Measurements from ENCODE around the gene SERINC2.

SERINC2 gene

DNA sequence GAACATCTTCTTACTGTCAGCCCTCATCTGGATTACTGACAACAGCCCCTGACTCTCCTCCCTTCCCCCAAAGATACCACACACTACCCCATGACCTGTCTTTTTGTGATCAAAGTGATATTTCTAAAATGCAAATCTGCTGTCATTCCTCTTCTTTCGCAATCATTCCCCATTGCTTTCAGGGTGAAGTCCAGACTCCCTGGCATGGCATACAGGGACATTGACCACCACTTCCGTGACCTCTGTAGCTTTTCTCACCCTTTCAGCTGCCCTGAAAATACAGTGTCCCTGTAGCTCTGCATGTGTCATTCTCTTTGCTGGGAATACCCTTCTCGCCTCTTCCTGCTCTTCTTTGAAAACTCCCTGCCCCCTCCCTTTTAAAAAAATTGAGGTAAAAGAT lies 4.1 kb downstream of the SERINC2 start:
- no peaks in the 10 kb centered on the region for H3K36me3 ChIP-seq (ENCODE audit: insufficient read depth, low read length)
- H3K9ac ChIP-seq (ENCODE audit: low read depth, low read length) = no peak overlapping the region
- peaks cover 21% of the 10 kb centered on the region; the same call in 1 of the 2 replicates for H3K4me1 ChIP-seq (ENCODE audit: insufficient read depth, low read length)
- 71% methylated on average over 3 of the region's 3 CpGs for WGBS
- H3K9me3 ChIP-seq (ENCODE audit: insufficient read depth, low read depth, low read length) = no peaks in the 10 kb centered on the region
- no peak overlapping the region for H3K4me3 ChIP-seq (ENCODE audit: low read length)
- H3K27me3 ChIP-seq (ENCODE audit: insufficient read depth, low read length) = peaks cover 6% of the 10 kb centered on the region
- no peak overlapping the region for H3K27ac ChIP-seq (ENCODE audit: low read depth, low read length)

DNA sequence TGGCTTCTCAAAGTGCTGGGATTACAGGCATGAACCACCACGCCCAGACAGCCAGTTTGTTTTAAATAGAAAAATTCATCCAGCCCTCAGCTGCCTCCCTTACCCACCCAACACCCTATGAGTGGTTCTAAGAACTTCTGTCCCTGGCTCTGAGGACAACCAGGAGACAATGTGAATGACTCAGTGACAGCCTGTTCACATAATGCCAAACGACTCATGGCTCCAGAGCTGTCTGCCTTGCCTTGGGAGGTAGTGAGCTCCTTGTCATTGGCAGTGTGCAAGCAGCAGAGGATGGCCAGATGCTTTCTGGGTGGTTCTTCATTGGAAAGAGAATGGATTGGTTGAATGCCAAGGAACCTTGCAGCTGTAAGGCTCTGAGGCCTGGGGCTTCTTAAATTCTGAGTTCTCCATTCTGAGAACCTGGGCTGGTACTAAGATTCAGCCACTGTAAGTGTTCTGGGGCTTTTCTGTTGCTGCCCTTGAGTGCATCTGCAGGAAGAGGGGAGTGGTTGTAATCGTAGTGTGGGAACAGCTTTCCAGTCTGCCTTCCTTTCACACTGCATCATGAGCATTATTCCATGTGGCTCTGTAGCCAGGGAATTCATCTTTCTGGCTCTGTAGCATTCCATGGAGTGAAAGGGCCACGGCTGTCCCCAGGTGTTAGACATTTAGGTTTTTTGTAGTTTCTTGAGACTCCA lies 5.8 kb downstream of the SERINC2 start:
- Histone ChIP-seq H3K27me3 (ENCODE audit: insufficient read depth, low read length) (no peaks in the 10 kb centered on the region), H3K36me3 (ENCODE audit: insufficient read depth, low read length) (no peaks in the 10 kb centered on the region), H3K9ac (ENCODE audit: low read depth, low read length) (no peak overlapping the region), H3K9me3 (ENCODE audit: insufficient read depth, low read depth, low read length) (no peaks in the 10 kb centered on the region), H3K27ac (ENCODE audit: low read depth, low read length) (no peak overlapping the region), H3K4me3 (ENCODE audit: low read length) (no peak overlapping the region), H3K4me1 (ENCODE audit: insufficient read depth, low read length) (peaks cover 21% of the 10 kb centered on the region; the same call in 1 of the 2 replicates)
- WGBS = 84% methylated on average over 4 of the region's 4 CpGs

DNA sequence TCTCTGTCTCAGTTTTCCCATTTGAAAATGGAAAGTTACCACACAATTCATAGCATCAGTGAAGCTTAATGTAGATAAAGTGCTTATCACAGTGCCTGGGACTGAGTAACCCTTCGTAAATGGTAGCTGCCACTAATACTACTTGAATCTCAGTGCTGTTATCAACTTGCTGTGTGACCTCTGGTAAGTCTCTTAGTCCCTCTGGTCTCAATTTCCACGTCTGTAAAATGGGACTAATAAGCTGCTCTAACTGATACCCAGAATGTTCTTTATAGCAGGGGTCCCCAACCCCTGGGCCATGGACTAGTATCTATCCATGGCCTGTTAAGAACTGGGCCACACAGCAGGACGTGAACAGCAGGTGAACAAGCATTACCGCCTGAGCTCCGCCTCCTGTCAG lies 7.7 kb downstream of the SERINC2 start:
- H3K9ac ChIP-seq (ENCODE audit: low read depth, low read length) = no peak overlapping the region
- H3K4me1 ChIP-seq (ENCODE audit: insufficient read depth, low read length) = peaks cover 12% of the 10 kb centered on the region; the same call in 1 of the 2 replicates
- 79% methylated on average over 5 of the region's 5 CpGs for WGBS
- H3K36me3 ChIP-seq (ENCODE audit: insufficient read depth, low read length) = no peaks in the 10 kb centered on the region
- no peaks in the 10 kb centered on the region for H3K9me3 ChIP-seq (ENCODE audit: insufficient read depth, low read depth, low read length)
- H3K4me3 ChIP-seq (ENCODE audit: low read length) = no peak overlapping the region
- H3K27ac ChIP-seq (ENCODE audit: low read depth, low read length) = no peak overlapping the region
- H3K27me3 ChIP-seq (ENCODE audit: insufficient read depth, low read length) = no peaks in the 10 kb centered on the region

DNA sequence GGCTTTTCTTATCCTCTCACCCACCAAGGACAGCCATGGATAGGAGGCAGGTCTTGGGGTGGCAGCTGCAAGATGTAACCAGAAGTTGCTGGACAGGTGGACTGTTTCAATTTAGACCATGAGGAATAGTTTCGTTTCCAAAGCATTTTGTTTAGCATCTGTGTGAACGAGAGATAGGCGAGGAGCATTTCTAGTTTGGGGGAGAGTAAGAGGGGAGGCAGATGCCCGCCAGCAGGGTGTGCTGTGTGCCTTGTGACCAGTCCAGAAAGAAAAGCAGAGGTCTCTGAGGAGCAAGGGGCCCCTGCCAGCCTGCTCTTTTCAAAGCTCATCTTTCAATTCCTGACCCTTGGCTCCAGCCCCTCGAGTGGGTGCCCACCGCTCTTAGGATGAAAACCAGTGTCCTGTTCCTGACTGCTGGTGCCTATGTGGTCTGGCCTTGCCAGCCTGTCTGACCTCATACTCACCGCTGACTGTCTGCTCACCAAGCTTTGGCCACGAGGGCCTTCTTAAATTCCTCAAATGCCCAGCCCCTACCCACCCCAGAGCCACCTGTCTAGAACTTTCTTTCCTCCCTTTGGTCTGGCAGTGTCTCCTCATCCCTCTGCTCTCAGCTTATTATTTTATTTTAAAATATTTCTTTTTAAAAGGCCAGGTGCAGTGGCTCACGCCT lies 8.5 kb downstream of the SERINC2 start:
- Histone ChIP-seq H3K4me3 (ENCODE audit: low read length) (no peak overlapping the region), H3K9ac (ENCODE audit: low read depth, low read length) (no peak overlapping the region), H3K36me3 (ENCODE audit: insufficient read depth, low read length) (no peaks in the 10 kb centered on the region), H3K4me1 (ENCODE audit: insufficient read depth, low read length) (peaks cover 4% of the 10 kb centered on the region; the same call in 1 of the 2 replicates), H3K9me3 (ENCODE audit: insufficient read depth, low read depth, low read length) (no peaks in the 10 kb centered on the region), H3K27me3 (ENCODE audit: insufficient read depth, low read length) (no peaks in the 10 kb centered on the region), H3K27ac (ENCODE audit: low read depth, low read length) (no peak overlapping the region)
- WGBS = 69% methylated on average over 9 of the region's 9 CpGs

DNA sequence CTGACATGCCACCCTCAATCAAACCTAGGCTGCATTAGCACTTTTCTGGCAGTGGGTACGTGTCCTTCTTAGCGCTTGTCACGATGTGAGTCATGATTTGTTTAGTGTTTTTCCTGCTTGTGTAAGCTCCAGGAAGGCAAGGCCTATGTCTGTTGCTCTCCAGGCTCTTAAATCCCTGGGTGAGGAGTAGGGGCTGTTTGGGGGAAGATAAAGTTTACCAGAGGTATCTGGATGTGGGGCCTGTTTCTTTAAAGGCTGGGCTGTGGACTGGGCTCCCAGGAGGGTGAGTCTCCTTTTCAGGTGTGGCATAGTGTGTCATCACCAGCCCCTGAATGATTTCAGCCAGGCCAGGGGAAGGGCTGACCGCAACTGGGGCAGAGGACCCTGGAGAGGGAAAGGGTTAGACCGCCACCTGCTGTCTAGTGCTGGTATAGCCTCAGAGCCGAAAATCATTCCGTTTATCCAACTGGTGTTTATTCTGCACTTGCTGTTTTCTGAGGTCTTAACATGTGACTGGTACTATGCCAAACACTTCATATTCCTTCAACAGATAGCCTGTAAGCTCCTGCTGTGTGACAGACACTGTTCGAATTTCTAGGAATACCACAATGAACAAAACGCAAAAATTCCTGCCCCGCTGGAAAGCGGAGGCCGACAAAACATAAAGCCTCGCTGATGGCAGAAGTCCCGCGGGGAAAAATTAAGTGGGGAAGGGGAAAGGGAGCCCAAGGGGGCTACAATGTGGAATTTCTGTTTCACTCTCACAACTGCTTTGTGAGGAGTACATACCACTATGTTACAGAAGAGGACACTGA lies 9.7 kb downstream of the SERINC2 start:
- Histone ChIP-seq H3K27me3 (ENCODE audit: insufficient read depth, low read length) (no peaks in the 10 kb centered on the region), H3K4me3 (ENCODE audit: low read length) (no peak overlapping the region), H3K9me3 (ENCODE audit: insufficient read depth, low read depth, low read length) (no peaks in the 10 kb centered on the region), H3K36me3 (ENCODE audit: insufficient read depth, low read length) (peaks cover 5% of the 10 kb centered on the region; the same call in 1 of the 2 replicates), H3K9ac (ENCODE audit: low read depth, low read length) (no peak overlapping the region), H3K27ac (ENCODE audit: low read depth, low read length) (no peak overlapping the region), H3K4me1 (ENCODE audit: insufficient read depth, low read length) (no peaks in the 10 kb centered on the region)
- WGBS = 55% methylated on average over 15 of the region's 15 CpGs

DNA sequence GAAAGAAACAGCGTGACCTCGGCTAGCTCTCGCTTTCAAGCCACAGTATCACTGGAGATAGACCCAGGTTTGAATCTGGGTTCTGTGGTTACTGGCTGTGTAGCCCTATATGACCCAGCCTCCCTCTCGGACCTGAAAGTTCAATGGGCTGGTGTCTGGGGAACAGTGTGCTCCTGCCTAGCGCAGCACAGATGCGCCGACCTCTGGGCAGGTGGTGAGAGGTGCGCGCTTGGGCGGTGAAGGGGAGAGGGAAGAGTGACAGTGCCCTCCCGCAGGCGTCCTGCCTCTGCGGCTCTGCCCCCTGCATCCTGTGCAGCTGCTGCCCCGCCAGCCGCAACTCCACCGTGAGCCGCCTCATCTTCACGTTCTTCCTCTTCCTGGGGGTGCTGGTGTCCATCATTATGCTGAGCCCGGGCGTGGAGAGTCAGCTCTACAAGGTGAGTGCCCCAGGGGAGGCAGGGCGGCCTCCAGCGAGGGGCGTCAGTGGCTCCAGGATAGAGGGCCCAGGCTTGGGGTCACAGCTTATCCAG lies 10.5 kb downstream of the SERINC2 start:
- no peaks in the 10 kb centered on the region for H3K4me1 ChIP-seq (ENCODE audit: insufficient read depth, low read length)
- no peak overlapping the region for H3K27ac ChIP-seq (ENCODE audit: low read depth, low read length)
- H3K4me3 ChIP-seq (ENCODE audit: low read length) = no peak overlapping the region
- 92% methylated on average over 23 of the region's 23 CpGs for WGBS
- H3K9ac ChIP-seq (ENCODE audit: low read depth, low read length) = no peak overlapping the region; the same call in 1 of the 2 replicates
- H3K36me3 ChIP-seq (ENCODE audit: insufficient read depth, low read length) = peaks cover 5% of the 10 kb centered on the region; the same call in 1 of the 2 replicates
- H3K27me3 ChIP-seq (ENCODE audit: insufficient read depth, low read length) = no peaks in the 10 kb centered on the region
- no peaks in the 10 kb centered on the region for H3K9me3 ChIP-seq (ENCODE audit: insufficient read depth, low read depth, low read length)

DNA sequence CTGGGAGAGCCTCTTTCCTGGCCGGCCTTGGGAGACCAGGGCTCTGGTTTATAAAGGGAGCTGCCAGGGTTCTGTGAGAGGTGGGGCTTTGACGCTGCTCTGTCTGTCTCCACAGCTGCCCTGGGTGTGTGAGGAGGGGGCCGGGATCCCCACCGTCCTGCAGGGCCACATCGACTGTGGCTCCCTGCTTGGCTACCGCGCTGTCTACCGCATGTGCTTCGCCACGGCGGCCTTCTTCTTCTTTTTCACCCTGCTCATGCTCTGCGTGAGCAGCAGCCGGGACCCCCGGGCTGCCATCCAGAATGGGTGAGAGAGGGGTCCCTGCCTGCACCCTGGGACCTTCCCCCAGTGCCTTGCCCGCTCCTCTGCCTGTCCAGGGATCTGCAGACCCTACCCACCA lies 11.6 kb downstream of the SERINC2 start:
- Histone ChIP-seq H3K27me3 (ENCODE audit: insufficient read depth, low read length) (no peaks in the 10 kb centered on the region), H3K36me3 (ENCODE audit: insufficient read depth, low read length) (peaks cover 6% of the 10 kb centered on the region; the same call in 1 of the 2 replicates), H3K27ac (ENCODE audit: low read depth, low read length) (no peak overlapping the region), H3K4me3 (ENCODE audit: low read length) (no peak overlapping the region), H3K9ac (ENCODE audit: low read depth, low read length) (no peak overlapping the region), H3K9me3 (ENCODE audit: insufficient read depth, low read depth, low read length) (no peaks in the 10 kb centered on the region), H3K4me1 (ENCODE audit: insufficient read depth, low read length) (no peaks in the 10 kb centered on the region)
- WGBS = 89% methylated on average over 15 of the region's 15 CpGs

DNA sequence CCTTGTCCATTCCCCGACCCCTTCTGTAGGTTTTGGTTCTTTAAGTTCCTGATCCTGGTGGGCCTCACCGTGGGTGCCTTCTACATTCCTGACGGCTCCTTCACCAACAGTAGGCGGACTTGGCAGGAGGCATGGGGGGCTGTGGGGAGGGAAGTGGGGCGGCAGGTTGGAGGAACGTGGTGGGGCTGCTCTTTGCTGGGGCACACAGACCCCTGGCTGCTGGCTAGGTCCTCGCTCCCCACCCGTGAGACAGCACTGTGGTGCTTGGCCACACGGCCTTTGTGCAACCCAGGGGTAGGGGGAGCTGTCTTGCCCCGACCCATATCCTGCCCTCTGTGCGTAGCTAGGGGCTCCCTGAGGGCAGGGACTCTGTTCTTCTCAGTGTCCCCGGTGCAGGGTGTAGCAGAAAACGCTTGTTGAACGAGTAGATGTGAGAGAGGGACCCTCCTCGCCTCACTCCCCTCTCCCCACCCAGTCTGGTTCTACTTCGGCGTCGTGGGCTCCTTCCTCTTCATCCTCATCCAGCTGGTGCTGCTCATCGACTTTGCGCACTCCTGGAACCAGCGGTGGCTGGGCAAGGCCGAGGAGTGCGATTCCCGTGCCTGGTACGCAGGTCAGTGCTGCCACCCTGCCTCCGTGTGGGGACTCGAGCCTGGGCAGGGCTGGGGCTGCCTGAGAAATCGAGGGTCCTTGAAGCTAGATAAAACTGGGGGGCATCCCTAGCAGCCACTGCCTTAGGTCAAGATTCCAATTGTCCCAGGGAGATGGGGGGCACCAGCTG lies 12.5 kb downstream of the SERINC2 start:
- 81% methylated on average over 28 of the region's 28 CpGs for WGBS
- no peak overlapping the region for H3K9ac ChIP-seq (ENCODE audit: low read depth, low read length)
- H3K4me3 ChIP-seq (ENCODE audit: low read length) = no peak overlapping the region
- H3K27me3 ChIP-seq (ENCODE audit: insufficient read depth, low read length) = no peaks in the 10 kb centered on the region
- no peak overlapping the region for H3K27ac ChIP-seq (ENCODE audit: low read depth, low read length)
- H3K36me3 ChIP-seq (ENCODE audit: insufficient read depth, low read length) = peaks cover 9% of the 10 kb centered on the region
- no peaks in the 10 kb centered on the region for H3K4me1 ChIP-seq (ENCODE audit: insufficient read depth, low read length)
- H3K9me3 ChIP-seq (ENCODE audit: insufficient read depth, low read depth, low read length) = no peaks in the 10 kb centered on the region

DNA sequence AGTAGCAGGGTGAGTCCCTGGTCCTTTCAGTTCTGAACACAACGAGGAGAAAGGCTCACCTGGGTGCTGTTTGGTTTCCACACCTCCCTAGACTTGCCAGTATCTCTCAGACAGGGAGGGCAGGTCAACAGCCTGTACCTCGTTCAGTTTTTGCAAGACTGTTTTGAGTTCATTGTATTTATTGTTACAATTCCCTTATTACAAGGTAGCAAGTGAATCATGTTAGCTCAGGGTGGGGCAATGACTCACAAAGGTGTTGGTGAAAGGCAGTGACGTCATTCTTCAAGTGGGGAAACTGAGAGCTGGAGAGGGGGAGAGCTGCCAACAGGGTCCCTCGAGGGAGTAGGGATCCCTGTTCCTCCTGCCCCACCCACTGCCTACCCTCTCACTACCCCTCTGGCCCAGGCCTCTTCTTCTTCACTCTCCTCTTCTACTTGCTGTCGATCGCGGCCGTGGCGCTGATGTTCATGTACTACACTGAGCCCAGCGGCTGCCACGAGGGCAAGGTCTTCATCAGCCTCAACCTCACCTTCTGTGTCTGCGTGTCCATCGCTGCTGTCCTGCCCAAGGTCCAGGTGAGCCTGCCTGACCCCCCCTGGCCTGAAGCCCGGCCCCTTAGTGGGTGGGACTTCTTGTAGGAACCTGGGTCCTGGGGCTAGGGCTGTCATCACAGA lies 13.4 kb downstream of the SERINC2 start:
- 84% methylated on average over 14 of the region's 14 CpGs for WGBS
- Histone ChIP-seq H3K4me3 (ENCODE audit: low read length) (no peak overlapping the region), H3K27ac (ENCODE audit: low read depth, low read length) (no peak overlapping the region), H3K4me1 (ENCODE audit: insufficient read depth, low read length) (no peaks in the 10 kb centered on the region), H3K27me3 (ENCODE audit: insufficient read depth, low read length) (no peaks in the 10 kb centered on the region), H3K36me3 (ENCODE audit: insufficient read depth, low read length) (peaks cover 9% of the 10 kb centered on the region), H3K9ac (ENCODE audit: low read depth, low read length) (no peak overlapping the region), H3K9me3 (ENCODE audit: insufficient read depth, low read depth, low read length) (no peaks in the 10 kb centered on the region)

DNA sequence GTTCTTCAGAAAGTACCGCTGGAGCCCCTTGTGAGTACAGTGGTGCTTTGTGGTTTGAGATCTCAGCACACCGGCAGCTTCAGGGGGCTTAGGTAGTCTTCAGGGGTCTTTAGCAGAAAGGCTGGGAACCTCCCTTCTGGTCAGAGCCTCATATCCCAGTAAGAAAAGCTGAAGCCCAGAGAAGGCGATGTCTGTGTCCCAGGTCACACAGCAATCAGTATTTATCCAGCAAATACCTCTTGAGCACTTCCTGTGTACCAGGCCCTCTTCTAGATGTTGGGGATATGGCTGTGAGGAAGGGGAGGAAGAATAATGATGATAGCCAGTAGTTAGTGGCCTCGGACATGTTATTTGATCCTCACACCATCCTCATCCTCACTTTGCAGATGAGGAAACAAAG lies 14.3 kb downstream of the SERINC2 start:
- Histone ChIP-seq H3K9ac (ENCODE audit: low read depth, low read length) (no peak overlapping the region), H3K36me3 (ENCODE audit: insufficient read depth, low read length) (peaks cover 9% of the 10 kb centered on the region), H3K4me3 (ENCODE audit: low read length) (no peak overlapping the region), H3K27me3 (ENCODE audit: insufficient read depth, low read length) (no peaks in the 10 kb centered on the region), H3K4me1 (ENCODE audit: insufficient read depth, low read length) (no peaks in the 10 kb centered on the region), H3K9me3 (ENCODE audit: insufficient read depth, low read depth, low read length) (no peaks in the 10 kb centered on the region), H3K27ac (ENCODE audit: low read depth, low read length) (no peak overlapping the region)
- WGBS = 94% methylated on average over 3 of the region's 4 CpGs
